ENCODE results near the gene COBL. TPM values are rescaled to one million over a fixed set of nuclear protein-coding genes. Genes with fewer than 3 reads are reported as not detected.

COBL gene
- total RNA-seq, 1 experiment from 2014 or later = 51.4 TPM

DNA sequence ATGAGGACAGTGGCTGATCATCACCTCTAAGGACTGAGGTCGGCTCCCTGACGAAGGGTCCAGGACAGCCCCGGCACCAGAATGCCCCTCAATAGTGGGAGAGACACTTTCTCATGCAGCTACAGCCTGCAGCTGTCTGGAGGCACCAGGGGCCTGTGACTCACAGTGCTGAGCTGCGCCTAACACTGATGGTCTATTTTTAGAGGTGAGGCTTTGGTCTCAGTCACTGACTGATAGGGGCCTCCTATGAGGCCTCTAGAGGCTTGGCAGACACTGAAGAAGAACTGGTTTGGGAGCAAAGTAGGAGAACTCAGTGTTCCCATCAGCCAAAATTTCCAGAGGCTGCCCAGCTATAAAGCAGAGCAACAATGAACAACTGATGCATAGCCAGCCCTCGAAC, 130.1 kb downstream of the COBL start:
- H3K9me2 ChIP-seq (ENCODE audit: insufficient read depth) = no peaks in the 10 kb centered on the region
- TF ChIP-seq, protein P1, sequence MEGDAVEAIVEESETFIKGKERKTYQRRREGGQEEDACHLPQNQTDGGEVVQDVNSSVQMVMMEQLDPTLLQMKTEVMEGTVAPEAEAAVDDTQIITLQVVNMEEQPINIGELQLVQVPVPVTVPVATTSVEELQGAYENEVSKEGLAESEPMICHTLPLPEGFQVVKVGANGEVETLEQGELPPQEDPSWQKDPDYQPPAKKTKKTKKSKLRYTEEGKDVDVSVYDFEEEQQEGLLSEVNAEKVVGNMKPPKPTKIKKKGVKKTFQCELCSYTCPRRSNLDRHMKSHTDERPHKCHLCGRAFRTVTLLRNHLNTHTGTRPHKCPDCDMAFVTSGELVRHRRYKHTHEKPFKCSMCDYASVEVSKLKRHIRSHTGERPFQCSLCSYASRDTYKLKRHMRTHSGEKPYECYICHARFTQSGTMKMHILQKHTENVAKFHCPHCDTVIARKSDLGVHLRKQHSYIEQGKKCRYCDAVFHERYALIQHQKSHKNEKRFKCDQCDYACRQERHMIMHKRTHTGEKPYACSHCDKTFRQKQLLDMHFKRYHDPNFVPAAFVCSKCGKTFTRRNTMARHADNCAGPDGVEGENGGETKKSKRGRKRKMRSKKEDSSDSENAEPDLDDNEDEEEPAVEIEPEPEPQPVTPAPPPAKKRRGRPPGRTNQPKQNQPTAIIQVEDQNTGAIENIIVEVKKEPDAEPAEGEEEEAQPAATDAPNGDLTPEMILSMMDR (conservative IDR thresholded peaks at IDR 0.05) = no peak
- TF ChIP-seq EZH2 (IDR thresholded peaks at IDR 0.05; ENCODE audit: low read depth) = no peak
- no peak overlapping the region for H3K27ac ChIP-seq
- intact Hi-C loops (cut with micrococcal nuclease; ENCODE audit: unreplicated experiment) = no loop called here
- H3F3A ChIP-seq (ENCODE audit: insufficient read depth, low read depth) = no peaks in the 10 kb centered on the region
- ChIA-PET CTCF (no interaction called here), POLR2A (ENCODE audit: unreplicated experiment) (no interaction called here)
- DNase-seq = no peak
- H3K9me3 ChIP-seq (ENCODE audit: insufficient read depth, low read depth) = no peaks in the 10 kb centered on the region
- H3K4me2 ChIP-seq = no peak overlapping the region
- no peaks in the 10 kb centered on the region for H3K36me3 ChIP-seq (ENCODE audit: low read depth)
- no peaks in the 10 kb centered on the region for H3K4me1 ChIP-seq (replicated peaks; ENCODE audit: insufficient read depth)
- no peak overlapping the region for H2AFZ ChIP-seq
- H3K27me3 ChIP-seq (ENCODE audit: insufficient read depth, low read depth) = no peaks in the 10 kb centered on the region
- no TSS peak for BruUV-seq (replicated peaks)
- no peaks in the 10 kb centered on the region for H3K79me2 ChIP-seq (ENCODE audit: low read depth)
- no peaks in the 10 kb centered on the region for H4K20me1 ChIP-seq (ENCODE audit: insufficient read depth)
- H3K4me3 ChIP-seq = no peak overlapping the region

DNA sequence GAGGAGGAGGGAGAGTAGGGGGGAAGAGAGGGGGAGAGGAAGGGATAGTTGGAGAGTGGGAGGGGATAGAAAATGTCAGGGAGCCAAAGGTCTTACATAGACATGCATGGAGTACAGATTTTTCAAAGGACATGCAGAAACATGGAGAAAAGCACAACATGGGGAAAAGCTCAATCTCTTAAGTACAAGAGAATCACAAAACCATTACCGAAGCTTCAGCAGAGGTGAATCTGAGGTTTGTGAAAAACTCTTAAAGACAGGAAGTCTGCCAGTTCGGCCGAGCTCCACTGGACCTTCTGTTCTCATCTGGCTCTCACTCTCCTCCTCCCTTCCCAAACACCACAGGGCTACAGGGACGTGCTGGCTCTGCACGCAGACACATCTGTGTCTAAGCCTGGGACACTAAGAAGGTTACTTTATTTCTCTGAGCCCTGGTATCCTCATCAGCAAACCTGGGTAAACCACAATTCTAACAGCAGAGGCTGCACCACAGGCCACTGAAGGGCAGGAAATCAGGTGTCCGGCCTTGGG, 133.9 kb downstream of the COBL start:
- Histone ChIP-seq H3K9me2 (ENCODE audit: insufficient read depth) (no peaks in the 10 kb centered on the region), H3K4me2 (no peak overlapping the region), H3K9me3 (ENCODE audit: insufficient read depth, low read depth) (no peaks in the 10 kb centered on the region), H3K79me2 (ENCODE audit: low read depth) (no peaks in the 10 kb centered on the region), H3K27me3 (ENCODE audit: insufficient read depth, low read depth) (no peaks in the 10 kb centered on the region), H4K20me1 (ENCODE audit: insufficient read depth) (no peaks in the 10 kb centered on the region), H3K4me1 (replicated peaks; ENCODE audit: insufficient read depth) (no peaks in the 10 kb centered on the region), H3F3A (ENCODE audit: insufficient read depth, low read depth) (no peaks in the 10 kb centered on the region), H3K27ac (no peak overlapping the region), H2AFZ (no peak overlapping the region), H3K36me3 (ENCODE audit: low read depth) (no peaks in the 10 kb centered on the region), H3K4me3 (no peak overlapping the region)
- no TSS peak for BruUV-seq (replicated peaks)
- CTCF ChIA-PET = no interaction called here
- TF ChIP-seq EZH2 (IDR thresholded peaks at IDR 0.05; ENCODE audit: low read depth) = no peak
- TF ChIP-seq, protein P1 (conservative IDR thresholded peaks at IDR 0.05) = no peak
- no peak for DNase-seq
- POLR2A ChIA-PET (ENCODE audit: unreplicated experiment) = no interaction called here
- intact Hi-C loops (cut with micrococcal nuclease; ENCODE audit: unreplicated experiment) = no loop called here

DNA sequence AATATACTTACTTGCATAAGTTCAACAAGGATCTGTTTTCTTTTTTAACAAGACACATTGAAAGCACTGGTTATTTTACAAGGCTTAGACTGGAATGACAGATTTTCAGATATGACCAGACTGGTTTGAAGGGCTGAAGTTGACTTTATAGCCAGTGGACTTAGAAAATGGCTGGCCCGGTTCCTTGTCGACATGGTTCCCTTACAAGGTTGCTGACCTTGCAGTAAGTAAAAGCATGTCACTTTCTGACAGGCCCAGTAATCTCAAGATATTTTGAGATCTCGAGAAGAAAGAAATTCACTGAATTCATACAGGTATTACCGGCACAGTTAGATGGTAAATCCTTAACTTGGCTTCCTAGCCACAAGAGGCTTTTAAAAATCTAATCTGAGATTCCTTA, 136.5 kb downstream of the COBL start:
- no peak for TF ChIP-seq EZH2 (IDR thresholded peaks at IDR 0.05; ENCODE audit: low read depth)
- TF ChIP-seq, protein P1 (conservative IDR thresholded peaks at IDR 0.05) = no peak
- no peaks in the 10 kb centered on the region for H3K4me1 ChIP-seq (replicated peaks; ENCODE audit: insufficient read depth)
- no TSS peak for BruUV-seq (replicated peaks)
- no peaks in the 10 kb centered on the region for H3F3A ChIP-seq (ENCODE audit: insufficient read depth, low read depth)
- POLR2A ChIA-PET (ENCODE audit: unreplicated experiment) = no interaction called here
- H4K20me1 ChIP-seq (ENCODE audit: insufficient read depth) = no peaks in the 10 kb centered on the region
- H3K9me3 ChIP-seq (ENCODE audit: insufficient read depth, low read depth) = no peaks in the 10 kb centered on the region
- H3K79me2 ChIP-seq (ENCODE audit: low read depth) = no peaks in the 10 kb centered on the region
- no peak for DNase-seq
- no peaks in the 10 kb centered on the region for H3K36me3 ChIP-seq (ENCODE audit: low read depth)
- H2AFZ ChIP-seq = no peak overlapping the region
- intact Hi-C loops (cut with micrococcal nuclease; ENCODE audit: unreplicated experiment) = no loop called here
- H3K4me2 ChIP-seq = no peak overlapping the region
- CTCF ChIA-PET = no interaction called here
- H3K9me2 ChIP-seq (ENCODE audit: insufficient read depth) = no peaks in the 10 kb centered on the region
- H3K4me3 ChIP-seq = no peak overlapping the region
- H3K27me3 ChIP-seq (ENCODE audit: insufficient read depth, low read depth) = no peaks in the 10 kb centered on the region
- H3K27ac ChIP-seq = no peak overlapping the region
